Right lung (tissue), 5 donors: ENCODE measurements around the gene CAST. TPM values are rescaled to one million over a fixed set of nuclear protein-coding genes. Genes with fewer than 3 reads are reported as not detected.

Experiments used
- DNase-seq, 2 donors: peaks; one replicate each; pipeline ENCODE4 v3.0.0-alpha.2; 2013
- polyA plus RNA-seq, 5 donors: library from polyadenylated mRNA; unstranded; fragments of 120-200 nt; gene quantifications; one replicate each; pipeline versions ENCODE4 v1.2.1 to v1.2.3, GENCODE V29; 2013; ENCODE audit warnings: inconsistent platforms in 1 of 5, low replicate concordance in 1 of 5; ENCODE audit not compliant: insufficient read length in 5 of 5, insufficient read depth in 1 of 5

The CAST gene
- polyA plus RNA-seq, 5 donors: 112 to 177 (median 165) TPM

DNA sequence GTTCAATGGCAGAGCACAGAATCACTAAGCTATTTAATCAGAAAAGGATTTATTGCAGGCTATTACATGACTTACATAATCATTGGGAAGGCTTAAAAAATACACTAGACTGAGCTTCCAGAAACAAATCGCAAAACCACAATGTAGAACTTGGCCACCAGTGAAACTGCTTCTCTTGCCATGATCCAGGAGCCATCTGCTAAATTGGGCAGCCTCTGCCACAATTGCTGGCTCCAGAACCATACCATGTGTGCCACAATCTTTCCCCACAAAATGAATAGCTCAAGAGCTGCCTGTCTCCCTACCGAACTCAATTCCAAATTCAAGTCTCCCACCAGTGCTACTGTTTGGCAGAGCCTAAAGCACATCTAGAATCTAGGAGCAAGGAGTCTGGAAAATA, 155.3 kb downstream of the CAST start:
- no peak for DNase-seq

DNA sequence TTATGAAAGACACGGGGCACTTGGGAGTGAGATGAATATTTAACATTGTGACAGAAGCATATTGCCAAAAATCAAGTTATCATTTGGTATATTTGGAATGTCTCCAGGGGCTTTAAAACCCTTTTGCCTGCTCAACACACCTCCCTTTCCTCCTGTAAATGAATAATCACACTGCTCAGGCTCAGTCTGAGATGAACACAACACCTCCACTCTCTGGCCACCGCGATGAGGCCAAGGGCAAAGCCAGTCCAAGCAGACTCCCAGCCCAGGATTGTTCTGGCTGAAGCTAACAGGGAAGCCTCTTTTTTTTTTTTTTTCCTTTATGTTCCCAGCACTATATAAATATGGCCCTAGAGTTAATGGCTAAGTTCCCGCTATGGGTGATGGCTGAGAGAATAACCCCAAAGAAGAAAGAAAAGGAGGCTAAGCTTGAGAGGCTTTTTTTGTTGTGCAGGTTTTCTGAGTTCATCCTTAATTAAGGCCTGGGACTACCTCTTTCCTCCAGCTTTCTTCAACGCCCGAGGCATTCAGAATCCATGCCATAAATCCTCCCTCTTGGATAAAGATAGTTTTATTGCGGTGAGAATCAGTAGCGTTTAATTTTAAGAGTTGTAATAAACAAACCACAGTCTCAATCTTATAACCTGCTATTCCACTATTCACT, 156.1 kb downstream of the CAST start:
- no peak for DNase-seq

DNA sequence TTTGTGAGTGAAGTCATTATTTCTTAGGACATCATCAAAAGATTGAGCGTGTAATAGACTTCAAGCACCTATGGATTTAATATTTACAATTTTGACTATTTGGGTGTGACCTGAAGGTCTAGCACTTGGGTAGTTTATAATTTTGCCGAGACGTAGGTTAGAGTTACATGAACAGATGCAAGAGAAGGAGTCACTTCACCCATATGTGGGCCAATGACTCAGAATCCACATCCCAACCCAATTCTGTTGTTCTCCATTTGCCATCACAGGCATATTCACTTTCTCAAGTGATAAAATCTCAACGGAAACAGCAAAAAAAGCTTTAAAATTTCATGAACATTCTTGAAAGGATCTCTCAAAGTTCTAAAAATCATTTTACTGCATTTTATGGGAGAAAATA, 157.6 kb downstream of the CAST start:
- no peak for DNase-seq

DNA sequence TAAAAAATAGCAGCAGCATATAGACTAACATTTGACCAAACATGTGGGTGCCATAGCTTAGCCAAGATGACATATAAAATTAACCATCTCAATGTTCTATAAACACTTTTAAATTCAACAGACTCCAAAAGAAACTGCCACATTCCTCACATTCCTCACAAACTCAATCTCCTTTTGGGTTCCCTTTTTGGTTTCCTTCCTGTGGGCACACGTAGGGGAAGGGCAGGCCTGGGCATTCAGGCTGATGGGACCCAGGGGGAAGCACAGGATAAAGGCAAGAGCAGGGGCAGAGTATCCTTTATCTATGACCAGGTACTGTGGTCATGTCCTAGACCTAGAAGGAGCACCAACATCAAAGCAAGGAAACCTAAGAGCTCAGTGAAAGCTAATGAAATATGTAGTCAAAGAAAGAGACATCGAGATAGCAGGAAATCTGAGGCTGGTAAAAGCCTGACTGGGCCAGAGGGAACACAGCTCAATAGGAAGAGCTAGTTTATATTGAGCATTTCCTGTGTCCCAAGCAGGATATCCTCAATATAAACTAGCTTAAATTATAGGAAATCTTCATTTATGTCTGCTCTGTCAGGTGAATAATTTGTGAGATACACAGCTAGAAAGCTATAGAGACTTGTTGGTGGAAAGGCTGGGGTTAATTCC, 159.2 kb downstream of the CAST start:
- no peak for DNase-seq

DNA sequence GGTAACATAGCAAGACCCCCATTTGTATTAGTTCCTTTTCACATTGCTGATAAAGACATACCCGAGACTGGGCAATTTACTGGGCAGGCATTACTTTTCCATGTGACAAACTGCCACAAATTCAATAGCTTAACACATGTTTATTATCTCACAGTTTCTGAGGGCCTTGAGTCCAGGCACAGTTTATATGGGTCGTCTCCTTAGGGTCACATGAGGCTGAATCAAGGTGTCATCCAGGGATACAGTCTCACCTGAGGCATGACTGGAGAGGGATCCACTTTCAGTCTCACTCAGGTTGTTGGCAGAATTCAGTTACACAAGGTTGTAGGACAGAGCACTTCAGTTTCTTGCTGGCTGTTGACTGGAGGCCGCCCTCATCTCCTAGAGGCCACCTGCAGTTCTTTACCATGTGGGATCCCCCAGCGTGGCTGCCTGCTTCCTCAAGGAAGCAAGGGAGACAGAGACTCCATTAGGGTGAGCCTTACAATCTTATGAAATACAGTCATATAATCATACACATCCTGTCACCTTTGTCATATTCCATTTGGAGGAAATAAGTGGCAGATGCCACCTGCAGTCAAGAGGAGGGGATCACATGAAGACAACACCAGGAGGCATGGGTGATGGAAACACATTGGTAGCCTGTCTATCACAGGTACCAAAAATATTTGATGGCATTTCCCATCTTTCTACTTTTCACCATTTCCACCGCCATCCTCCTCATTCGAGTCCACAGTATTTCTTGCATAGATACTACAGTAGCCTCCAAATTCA, 160.7 kb downstream of the CAST start:
- DNase-seq: no peak

DNA sequence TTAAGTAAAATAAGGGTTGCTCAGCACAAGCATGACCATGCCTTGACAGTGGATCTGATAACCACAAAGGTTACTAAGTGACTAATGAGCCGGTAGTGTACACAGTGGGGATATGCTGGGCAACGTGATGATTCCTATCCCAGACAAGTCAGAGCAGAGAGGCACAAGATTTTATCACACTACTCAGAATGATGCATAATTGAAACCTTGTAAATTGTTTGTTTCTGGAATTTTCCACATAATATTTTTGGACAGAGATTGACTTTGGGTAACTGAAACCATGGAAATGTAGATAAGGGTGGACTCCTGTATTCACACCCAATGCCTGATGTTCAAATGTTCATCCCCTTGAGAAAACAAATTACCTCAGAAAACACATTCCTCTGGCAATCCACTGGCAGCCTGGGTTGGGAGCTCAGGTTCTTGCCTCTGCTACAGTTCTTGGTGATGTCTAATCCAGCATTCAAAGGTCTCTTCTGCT, 161.8 kb downstream of the CAST start:
- DNase-seq: no peak

Other genes starting within 250 kb of the CAST start
- under 1 TPM; 0.15 to 0.90 (median 0.49) TPM for gene PCSK1, start 229.1 kb upstream of the CAST start, polyA plus RNA-seq
- gene ERAP1, start 145.6 kb downstream of the CAST start, polyA plus RNA-seq: 10 to 100 TPM; 29.0 to 59.5 (median 51.9) TPM
- gene ERAP2, start 214.1 kb downstream of the CAST start, polyA plus RNA-seq: 10 to 100 TPM; 14.9 to 35.4 (median 23.3) TPM